Vagina (tissue), 2 donors: Measurements from ENCODE around the gene TXK.

ENCODE experiments used
- CTCF ChIP-seq, 3 experiments: fragments of 450-650 bp in 2 of 3; fragments of 200-600 bp in 1 of 3; sonication (generic) in 1 of 3; IDR thresholded peaks; one replicate each; pipeline ENCODE4 v1.5.1; 2017 to 2019; ENCODE audit warnings: antibody characterized with exemption in 3 of 3, mild to moderate bottlenecking in 2 of 3, moderate library complexity in 2 of 3
- POLR2A ChIP-seq, 2 donors: fragments of 450-650 bp; IDR thresholded peaks; one replicate each; pipeline ENCODE4 v1.6.1; 2017; ENCODE audit warnings: antibody characterized with exemption in 2 of 2, mild to moderate bottlenecking in 2 of 2, moderate library complexity in 2 of 2
- POLR2AphosphoS5 ChIP-seq, 2 donors: sonication (generic); formaldehyde crosslinking; IDR thresholded peaks; one replicate each; pipeline ENCODE4 v1.9.0; 2017; ENCODE audit warnings: antibody characterized with exemption in 2 of 2, mild to moderate bottlenecking in 2 of 2, low read depth in 1 of 2; ENCODE audit not compliant: insufficient read depth in 1 of 2

- TF ChIP-seq POLR2A (IDR thresholded peaks at IDR 0.05) (no peak), CTCF (IDR thresholded peaks at IDR 0.05) (no peak), POLR2AphosphoS5 (IDR thresholded peaks at IDR 0.05; ENCODE audit: insufficient read depth in 1 of 2, low read depth in 1 of 2) (no peak)
These were observed 54.1 kb downstream of the TXK start for GRCh38 chr4:48079972-48080391.
